Head of caudate nucleus (tissue), 42 donors: ENCODE measurements around the gene RPS6KA4.
"Not testable (repeated sequence)": the region's sequence is repeated elsewhere in the genome, so short reads cannot be mapped to it uniquely, and the experiment has no call there.

Source experiments
- DNase-seq, 42 donors: peaks; one replicate each; pipeline versions ENCODE4 v3.0.0 to v3.0.0-alpha.2; 2020 to 2021; ENCODE audit warnings: mixed read lengths in 7 of 42
- intact Hi-C: fragments of 100-400 bp; cut with DNase I; formaldehyde crosslinking; loops from one replicate; pipeline ENCODE4 v1.15.0; 2022

The RPS6KA4 gene

GRCh38 chr11:64358907-64359711 lies at the start of gene RPS6KA4:
Gene RPS6KA4 (plus strand): TSS chr11:64359162. CDS start chr11:64359236, 74 bp downstream.
- DNase-seq: peak in 40 of 42 donors; percentile 39 to 82 (median 66)

GRCh38 chr11:64312947-64313346 lies 46.0 kb upstream of the RPS6KA4 start:
- DNase-seq: no peak
- intact Hi-C loops: no loop called here

More at GRCh38 chr11:64358907-64359711, at the start of gene RPS6KA4:
- intact Hi-C loops: loop anchor here (5.0 kb wide), 1 partner anchor 42 kb away; the partner anchor contains the start of genes PRDX5 and TRMT112

- intact Hi-C loops: no loop called here
- peak in 17 of 42 donors; percentile 30 to 73 (median 43) for DNase-seq
Measured at GRCh38 chr11:64313491-64314145, 45.3 kb upstream of the RPS6KA4 start.

- intact Hi-C loops: no loop called here
- no peak for DNase-seq
Measured at GRCh38 chr11:64314146-64314804, 44.7 kb upstream of the RPS6KA4 start.

GRCh38 chr11:64314805-64315561 lies 44.0 kb upstream of the RPS6KA4 start:
- intact Hi-C loops: loop anchor here (5.0 kb wide), 1 partner anchor 42 kb away; the partner anchor contains the start of gene RPS6KA4

GRCh38 chr11:64315667-64316526 lies 43.1 kb upstream of the RPS6KA4 start:
- intact Hi-C loops: loop anchor here (5.0 kb wide), 1 partner anchor 41 kb away; the partner anchor contains the start of gene RPS6KA4
- DNase-seq: not testable (repeated sequence)

More at GRCh38 chr11:64314805-64315561, 44.0 kb upstream of the RPS6KA4 start:
- no peak for DNase-seq

GRCh38 chr11:64316672-64317324 lies 42.2 kb upstream of the RPS6KA4 start:
- peak in 6 of 42 donors; percentile 14 to 44 (median 30) for DNase-seq
- intact Hi-C loops: loop anchor here (5.0 kb wide), 1 partner anchor 41 kb away; the partner anchor contains the start of gene RPS6KA4

GRCh38 chr11:64317325-64317960 lies 41.5 kb upstream of the RPS6KA4 start, which contains the start of gene TRMT112:
Gene TRMT112 (minus strand): TSS chr11:64317559. CDS start chr11:64317526, 33 bp downstream.
- intact Hi-C loops: loop anchor here (5.0 kb wide), 1 partner anchor 40 kb away; the partner anchor contains the start of gene RPS6KA4
- peak; percentile 93 to 99 (median 98) for DNase-seq

- peak; percentile 94 to 99 (median 97) for DNase-seq
- intact Hi-C loops: loop anchor here (5.0 kb wide), 1 partner anchor 39 kb away; the partner anchor contains the start of gene RPS6KA4
Measured at GRCh38 chr11:64317961-64318765, 40.8 kb upstream of the RPS6KA4 start, which contains the start of gene PRDX5. Gene PRDX5 (plus strand): TSS chr11:64318121. CDS start chr11:64318216, 95 bp downstream.

GRCh38 chr11:64318766-64319761 lies 39.9 kb upstream of the RPS6KA4 start:
- intact Hi-C loops: loop anchor here (5.0 kb wide), 1 partner anchor 38 kb away; the partner anchor contains the start of gene RPS6KA4
- no peak for DNase-seq

GRCh38 chr11:64320556-64320955 lies 38.4 kb upstream of the RPS6KA4 start:
- no peak for DNase-seq
- intact Hi-C loops: no loop called here

GRCh38 chr11:64321026-64321425 lies 37.9 kb upstream of the RPS6KA4 start:
- no peak for DNase-seq
- intact Hi-C loops: no loop called here

GRCh38 chr11:64321533-64321932 lies 37.4 kb upstream of the RPS6KA4 start:
- DNase-seq: no peak

GRCh38 chr11:64322925-64323260 lies 36.1 kb upstream of the RPS6KA4 start:
- DNase-seq: no peak

More at GRCh38 chr11:64321533-64321932, 37.4 kb upstream of the RPS6KA4 start:
- intact Hi-C loops: no loop called here

More at GRCh38 chr11:64322925-64323260, 36.1 kb upstream of the RPS6KA4 start:
- intact Hi-C loops: no loop called here
